ENCODE data around the gene RHAG. TPM values are rescaled to one million over a fixed set of nuclear protein-coding genes. Genes with fewer than 3 reads are reported as not detected.
"Not testable (repeated sequence)": the region's sequence is repeated elsewhere in the genome, so short reads cannot be mapped to it uniquely, and the experiment has no call there.

RHAG gene
- total and polyA plus RNA-seq, 2 experiments from 2014 or later = not detected

GRCh38 chr6:49635480-49635879 lies 1.2 kb downstream of the RHAG start:
- no peak for DNase-seq (ENCODE audit: low read depth in 1 of 2, low spot score in 1 of 2)
- no peaks in the 10 kb centered on the region for H3K27me3 ChIP-seq
- no peaks in the 10 kb centered on the region for H3K36me3 ChIP-seq
- TF ChIP-seq CTCF (IDR thresholded peaks at IDR 0.05; ENCODE audit: low read depth, low read length) = no peak
- H3K9me3 ChIP-seq (ENCODE audit: low read depth) = no peaks in the 10 kb centered on the region
- no peak overlapping the region for H3K4me3 ChIP-seq
- H3K4me1 ChIP-seq (ENCODE audit: low read depth) = no peaks in the 10 kb centered on the region
- H3K27ac ChIP-seq = no peak overlapping the region

GRCh38 chr6:49634836-49635218 lies 1.8 kb downstream of the RHAG start:
- Histone ChIP-seq H3K27ac (no peak overlapping the region), H3K4me3 (no peak overlapping the region), H3K27me3 (no peaks in the 10 kb centered on the region), H3K9me3 (ENCODE audit: low read depth) (no peaks in the 10 kb centered on the region), H3K4me1 (ENCODE audit: low read depth) (no peaks in the 10 kb centered on the region), H3K36me3 (no peaks in the 10 kb centered on the region)
- no peak for DNase-seq (ENCODE audit: low read depth in 1 of 2, low spot score in 1 of 2)
- TF ChIP-seq CTCF (IDR thresholded peaks at IDR 0.05; ENCODE audit: low read depth, low read length) = no peak

- Histone ChIP-seq H3K4me1 (ENCODE audit: low read depth) (no peaks in the 10 kb centered on the region), H3K36me3 (no peaks in the 10 kb centered on the region), H3K4me3 (no peak overlapping the region), H3K9me3 (ENCODE audit: low read depth) (no peaks in the 10 kb centered on the region), H3K27ac (no peak overlapping the region), H3K27me3 (no peaks in the 10 kb centered on the region)
- DNase-seq (ENCODE audit: low read depth in 1 of 2, low spot score in 1 of 2) = no peak
- TF ChIP-seq CTCF (IDR thresholded peaks at IDR 0.05; ENCODE audit: low read depth, low read length) = no peak
These were observed 2.4 kb downstream of the RHAG start for GRCh38 chr6:49634092-49634835.

GRCh38 chr6:49633541-49633940 lies 3.1 kb downstream of the RHAG start:
- no peak overlapping the region for H3K4me3 ChIP-seq
- H3K4me1 ChIP-seq (ENCODE audit: low read depth) = no peaks in the 10 kb centered on the region
- no peak for DNase-seq (ENCODE audit: low read depth in 1 of 2, low spot score in 1 of 2)
- no peak for TF ChIP-seq CTCF (IDR thresholded peaks at IDR 0.05; ENCODE audit: low read depth, low read length)
- H3K9me3 ChIP-seq (ENCODE audit: low read depth) = no peaks in the 10 kb centered on the region
- no peak overlapping the region for H3K27ac ChIP-seq
- no peaks in the 10 kb centered on the region for H3K27me3 ChIP-seq
- H3K36me3 ChIP-seq = no peaks in the 10 kb centered on the region

GRCh38 chr6:49632727-49633126 lies 3.9 kb downstream of the RHAG start:
- Histone ChIP-seq H3K4me1 (ENCODE audit: low read depth) (no peaks in the 10 kb centered on the region), H3K36me3 (no peaks in the 10 kb centered on the region), H3K27me3 (no peaks in the 10 kb centered on the region), H3K4me3 (no peak overlapping the region), H3K9me3 (ENCODE audit: low read depth) (no peaks in the 10 kb centered on the region), H3K27ac (no peak overlapping the region)
- no peak for TF ChIP-seq CTCF (IDR thresholded peaks at IDR 0.05; ENCODE audit: low read depth, low read length)
- DNase-seq (ENCODE audit: low read depth in 1 of 2, low spot score in 1 of 2) = no peak

- H3K27ac ChIP-seq; H3K9me3 ChIP-seq (ENCODE audit: low read depth); DNase-seq (ENCODE audit: low read depth in 1 of 2, low spot score in 1 of 2): not testable (repeated sequence)
These were observed 7.1 kb downstream of the RHAG start for GRCh38 chr6:49629485-49630088.

More at GRCh38 chr6:49629485-49630088, 7.1 kb downstream of the RHAG start:
- not testable (repeated sequence) for H3K4me3 ChIP-seq; H3K36me3 ChIP-seq; H3K4me1 ChIP-seq (ENCODE audit: low read depth); H3K27me3 ChIP-seq
